MM.1S (cell line): ENCODE measurements around the gene ZNF33A.
A peak's percentile ranks its signal among the peaks of the same experiment; 100 is the strongest.
"Not testable (repeated sequence)": the region's sequence is repeated elsewhere in the genome, so short reads cannot be mapped to it uniquely, and the experiment has no call there.

Experiments used
- DNase-seq: peaks from one replicate; pipeline ENCODE4 v3.0.0-alpha.2; 2015
- H2AFZ ChIP-seq: fragments of 300-600 bp; sonication (generic); 2 replicates; pipeline ENCODE4 v1.6.0; 2016; ENCODE audit warnings: antibody characterized with exemption, low read length
- H3F3A ChIP-seq: fragments of 300-600 bp; sonication (generic); 2 replicates; pipeline ENCODE4 v1.6.1; 2016; ENCODE audit warnings: mild to moderate bottlenecking, antibody characterized with exemption, low read length, moderate library complexity, mixed read lengths; ENCODE audit not compliant: insufficient read depth
- H3K27ac ChIP-seq: fragments of 300-600 bp; sonication (generic); 2 replicates; pipeline ENCODE4 v1.5.1; 2016; ENCODE audit warnings: mild to moderate bottlenecking, low read length
- H3K27me3 ChIP-seq: fragments of 300-600 bp; sonication (generic); replicated peaks from 2 replicates; pipeline ENCODE4 v1.6.0; 2016; ENCODE audit warnings: low read length; ENCODE audit not compliant: insufficient read depth
- H3K36me3 ChIP-seq: fragments of 300-600 bp; sonication (generic); replicated peaks from 2 replicates; pipeline ENCODE4 v1.6.1; 2016; ENCODE audit warnings: mild to moderate bottlenecking, low read length, mixed read lengths; ENCODE audit not compliant: insufficient read depth
- H3K4me1 ChIP-seq: fragments of 300-600 bp; sonication (generic); 2 replicates; pipeline ENCODE4 v1.6.1; 2016; ENCODE audit warnings: low read length, mixed read lengths
- H3K4me2 ChIP-seq: fragments of 300-600 bp; sonication (generic); 2 replicates; pipeline ENCODE4 v1.6.0; 2016; ENCODE audit warnings: low read depth, low read length
- H3K4me3 ChIP-seq: fragments of 300-600 bp; sonication (generic); 2 replicates; pipeline ENCODE4 v1.5.1; 2016; ENCODE audit warnings: low read length, mixed read lengths
- H3K79me2 ChIP-seq: fragments of 300-600 bp; sonication (generic); 2 replicates; pipeline ENCODE4 v1.6.1; 2016; ENCODE audit warnings: mixed run types, low read length, mixed read lengths
- H3K9ac ChIP-seq: fragments of 300-600 bp; sonication (generic); 2 replicates; pipeline ENCODE4 v1.6.1; 2016; ENCODE audit warnings: low read length, mixed read lengths
- H3K9me2 ChIP-seq: fragments of 300-600 bp; sonication (generic); replicated peaks from 2 replicates; pipeline ENCODE4 v1.6.1; 2016; ENCODE audit warnings: mild to moderate bottlenecking, low read length, mixed read lengths; ENCODE audit not compliant: insufficient read depth
- H3K9me3 ChIP-seq: fragments of 300-600 bp; sonication (generic); replicated peaks from 2 replicates; pipeline ENCODE4 v1.6.1; 2016; ENCODE audit warnings: mild to moderate bottlenecking, low read length, mixed read lengths; ENCODE audit not compliant: insufficient read depth
- H4K20me1 ChIP-seq: fragments of 300-600 bp; sonication (generic); 2 replicates; pipeline ENCODE4 v1.6.1; 2016; ENCODE audit warnings: mild to moderate bottlenecking, low read length, moderate library complexity, mixed read lengths; ENCODE audit not compliant: insufficient read depth
- CTCF ChIP-seq: fragments of 300-600 bp; sonication (generic); IDR thresholded peaks from 2 replicates; pipeline ENCODE4 v1.5.1; 2016; ENCODE audit warnings: antibody characterized with exemption, low read length, mixed read lengths
- EZH2 ChIP-seq: fragments of 300-600 bp; sonication (generic); optimal IDR thresholded peaks from 2 replicates; pipeline ENCODE3; 2017; ENCODE audit warnings: low read depth, mild to moderate bottlenecking, antibody characterized with exemption, low read length, mixed read lengths
- EZH2phosphoT487 ChIP-seq: fragments of 300-600 bp; sonication (generic); IDR thresholded peaks from 2 replicates; pipeline ENCODE4 v1.6.1; 2018; ENCODE audit warnings: antibody characterized with exemption, low read length

The ZNF33A gene

GRCh38 chr10:38070501-38070900 is 60.0 kb downstream of the ZNF33A start:
- Histone ChIP-seq H3K9me2 (no peaks in the 10 kb centered on the region), H3F3A (no peaks in the 10 kb centered on the region), H3K4me3 (no peak overlapping the region), H3K4me2 (no peak overlapping the region), H4K20me1 (no peaks in the 10 kb centered on the region), H3K36me3 (no peaks in the 10 kb centered on the region), H3K27ac (no peak overlapping the region), H3K9ac (no peak overlapping the region), H3K4me1 (no peaks in the 10 kb centered on the region), H3K27me3 (no peaks in the 10 kb centered on the region), H3K9me3 (no peaks in the 10 kb centered on the region), H3K79me2 (no peaks in the 10 kb centered on the region), H2AFZ (no peak overlapping the region)
- DNase-seq = no peak
- TF ChIP-seq EZH2phosphoT487 (no peak), CTCF (no peak), EZH2 (no peak)

- Histone ChIP-seq H2AFZ (no peak overlapping the region), H3K4me3 (no peak overlapping the region), H3K9me3 (no peaks in the 10 kb centered on the region), H3K9ac (no peak overlapping the region), H3K9me2 (no peaks in the 10 kb centered on the region), H3K27ac (no peak overlapping the region), H3K79me2 (no peaks in the 10 kb centered on the region), H3F3A (no peaks in the 10 kb centered on the region), H3K4me2 (no peak overlapping the region), H3K4me1 (no peaks in the 10 kb centered on the region), H3K36me3 (no peaks in the 10 kb centered on the region), H3K27me3 (no peaks in the 10 kb centered on the region), H4K20me1 (no peaks in the 10 kb centered on the region)
- DNase-seq = no peak
- TF ChIP-seq EZH2phosphoT487 (no peak), CTCF (no peak), EZH2 (no peak)
Observed at GRCh38 chr10:38072552-38072951, 62.1 kb downstream of the ZNF33A start.

- Histone ChIP-seq H3K4me3 (no peak overlapping the region), H3K27me3 (no peaks in the 10 kb centered on the region), H3K36me3 (no peaks in the 10 kb centered on the region), H4K20me1 (no peaks in the 10 kb centered on the region), H3K4me2 (no peak overlapping the region), H3K9ac (no peak overlapping the region), H3K9me3 (no peaks in the 10 kb centered on the region), H3K79me2 (no peaks in the 10 kb centered on the region), H3K9me2 (no peaks in the 10 kb centered on the region), H3F3A (no peaks in the 10 kb centered on the region), H3K27ac (no peak overlapping the region), H3K4me1 (no peaks in the 10 kb centered on the region), H2AFZ (no peak overlapping the region)
- TF ChIP-seq EZH2 (no peak), CTCF (no peak), EZH2phosphoT487 (no peak)
- no peak for DNase-seq
Observed at GRCh38 chr10:38076687-38077086, 66.2 kb downstream of the ZNF33A start.

- Histone ChIP-seq H3K4me2 (peak overlapping the region; percentile 99; the same call in 1 of the 2 replicates), H3K79me2 (peaks cover 12% of the 10 kb centered on the region), H2AFZ (peak overlapping the region; percentile 88), H3K4me3 (peak overlapping the region; percentile 92)
- not testable (repeated sequence) for H4K20me1 ChIP-seq, H3K27ac ChIP-seq, DNase-seq, H3K4me1 ChIP-seq, H3K9me2 ChIP-seq, H3K9me3 ChIP-seq, H3K27me3 ChIP-seq, H3K9ac ChIP-seq, H3F3A ChIP-seq, H3K36me3 ChIP-seq
Observed at GRCh38 chr10:38093318-38093717, 82.8 kb downstream of the ZNF33A start.
